ENCODE measurements around the gene RPS6KA2. TPM values are rescaled to one million over a fixed set of nuclear protein-coding genes. Genes with fewer than 3 reads are reported as not detected.

The RPS6KA2 gene
- total RNA-seq, result 2.4 TPM

GRCh38 chr6:166627033-166627874 lies at the start of gene RPS6KA2:
Gene RPS6KA2 (minus strand): TSS chr6:166627251. CDS start chr6:166627019, 232 bp downstream.
- Histone ChIP-seq H3K9me3 (ENCODE audit: low read depth, low read length) (no peaks in the 10 kb centered on the region), H3K27me3 (ENCODE audit: insufficient read depth, low read length) (peaks cover 21% of the 10 kb centered on the region), H3K4me3 (ENCODE audit: low read length) (peak within 1 kb of the TSS; percentile 68), H3K4me1 (ENCODE audit: insufficient read depth, low read length) (peaks cover 25% of the 10 kb centered on the region)

GRCh38 chr6:166676270-166676860 lies 49.3 kb upstream of the RPS6KA2 start:
- no peaks in the 10 kb centered on the region for H3K4me1 ChIP-seq (ENCODE audit: insufficient read depth, low read length)
- no peak overlapping the region for H3K4me3 ChIP-seq (ENCODE audit: low read length)
- H3K27me3 ChIP-seq (ENCODE audit: insufficient read depth, low read length), result peaks cover 3% of the 10 kb centered on the region
- H3K9me3 ChIP-seq (ENCODE audit: low read depth, low read length), result no peaks in the 10 kb centered on the region

GRCh38 chr6:166675736-166676135 lies 48.7 kb upstream of the RPS6KA2 start:
- H3K4me3 ChIP-seq (ENCODE audit: low read length), result no peak overlapping the region
- H3K27me3 ChIP-seq (ENCODE audit: insufficient read depth, low read length), result peaks cover 3% of the 10 kb centered on the region

GRCh38 chr6:166673309-166673708 lies 46.3 kb upstream of the RPS6KA2 start:
- Histone ChIP-seq H3K4me1 (ENCODE audit: insufficient read depth, low read length) (no peaks in the 10 kb centered on the region), H3K27me3 (ENCODE audit: insufficient read depth, low read length) (peaks cover 3% of the 10 kb centered on the region), H3K4me3 (ENCODE audit: low read length) (no peak overlapping the region), H3K9me3 (ENCODE audit: low read depth, low read length) (no peaks in the 10 kb centered on the region)

More at GRCh38 chr6:166675736-166676135, 48.7 kb upstream of the RPS6KA2 start:
- no peaks in the 10 kb centered on the region for H3K4me1 ChIP-seq (ENCODE audit: insufficient read depth, low read length)
- H3K9me3 ChIP-seq (ENCODE audit: low read depth, low read length), result no peaks in the 10 kb centered on the region

GRCh38 chr6:166672624-166673206 lies 45.7 kb upstream of the RPS6KA2 start:
- no peaks in the 10 kb centered on the region for H3K9me3 ChIP-seq (ENCODE audit: low read depth, low read length)
- no peak overlapping the region for H3K4me3 ChIP-seq (ENCODE audit: low read length)
- peaks cover 3% of the 10 kb centered on the region for H3K27me3 ChIP-seq (ENCODE audit: insufficient read depth, low read length)
- H3K4me1 ChIP-seq (ENCODE audit: insufficient read depth, low read length), result no peaks in the 10 kb centered on the region

- Histone ChIP-seq H3K9me3 (ENCODE audit: low read depth, low read length) (no peaks in the 10 kb centered on the region), H3K27me3 (ENCODE audit: insufficient read depth, low read length) (peaks cover 3% of the 10 kb centered on the region), H3K4me1 (ENCODE audit: insufficient read depth, low read length) (no peaks in the 10 kb centered on the region), H3K4me3 (ENCODE audit: low read length) (no peak overlapping the region)
Measured at GRCh38 chr6:166672146-166672545, 45.1 kb upstream of the RPS6KA2 start.

- Histone ChIP-seq H3K4me3 (ENCODE audit: low read length) (no peak overlapping the region), H3K4me1 (ENCODE audit: insufficient read depth, low read length) (no peaks in the 10 kb centered on the region), H3K9me3 (ENCODE audit: low read depth, low read length) (no peaks in the 10 kb centered on the region), H3K27me3 (ENCODE audit: insufficient read depth, low read length) (peaks cover 3% of the 10 kb centered on the region)
Measured at GRCh38 chr6:166671434-166672081, 44.5 kb upstream of the RPS6KA2 start.

GRCh38 chr6:166670894-166671293 lies 43.8 kb upstream of the RPS6KA2 start:
- Histone ChIP-seq H3K4me1 (ENCODE audit: insufficient read depth, low read length) (no peaks in the 10 kb centered on the region), H3K27me3 (ENCODE audit: insufficient read depth, low read length) (peaks cover 3% of the 10 kb centered on the region), H3K4me3 (ENCODE audit: low read length) (no peak overlapping the region), H3K9me3 (ENCODE audit: low read depth, low read length) (no peaks in the 10 kb centered on the region)

GRCh38 chr6:166670013-166670412 lies 43.0 kb upstream of the RPS6KA2 start:
- Histone ChIP-seq H3K4me1 (ENCODE audit: insufficient read depth, low read length) (no peaks in the 10 kb centered on the region), H3K9me3 (ENCODE audit: low read depth, low read length) (no peaks in the 10 kb centered on the region), H3K27me3 (ENCODE audit: insufficient read depth, low read length) (peaks cover 3% of the 10 kb centered on the region), H3K4me3 (ENCODE audit: low read length) (no peak overlapping the region)

GRCh38 chr6:166667796-166668610 lies 41.0 kb upstream of the RPS6KA2 start:
- peaks cover 3% of the 10 kb centered on the region for H3K27me3 ChIP-seq (ENCODE audit: insufficient read depth, low read length)
- no peaks in the 10 kb centered on the region for H3K9me3 ChIP-seq (ENCODE audit: low read depth, low read length)
- no peaks in the 10 kb centered on the region for H3K4me1 ChIP-seq (ENCODE audit: insufficient read depth, low read length)
- H3K4me3 ChIP-seq (ENCODE audit: low read length), result no peak overlapping the region

GRCh38 chr6:166664135-166664534 lies 37.1 kb upstream of the RPS6KA2 start:
- no peak overlapping the region for H3K4me3 ChIP-seq (ENCODE audit: low read length)
- H3K4me1 ChIP-seq (ENCODE audit: insufficient read depth, low read length), result no peaks in the 10 kb centered on the region
- no peaks in the 10 kb centered on the region for H3K27me3 ChIP-seq (ENCODE audit: insufficient read depth, low read length)
- no peaks in the 10 kb centered on the region for H3K9me3 ChIP-seq (ENCODE audit: low read depth, low read length)

GRCh38 chr6:166663568-166663967 lies 36.5 kb upstream of the RPS6KA2 start:
- Histone ChIP-seq H3K4me3 (ENCODE audit: low read length) (no peak overlapping the region), H3K9me3 (ENCODE audit: low read depth, low read length) (no peaks in the 10 kb centered on the region), H3K27me3 (ENCODE audit: insufficient read depth, low read length) (no peaks in the 10 kb centered on the region), H3K4me1 (ENCODE audit: insufficient read depth, low read length) (no peaks in the 10 kb centered on the region)

GRCh38 chr6:166662690-166663089 lies 35.6 kb upstream of the RPS6KA2 start:
- Histone ChIP-seq H3K4me1 (ENCODE audit: insufficient read depth, low read length) (peaks cover 3% of the 10 kb centered on the region), H3K27me3 (ENCODE audit: insufficient read depth, low read length) (no peaks in the 10 kb centered on the region), H3K4me3 (ENCODE audit: low read length) (no peak overlapping the region), H3K9me3 (ENCODE audit: low read depth, low read length) (no peaks in the 10 kb centered on the region)

GRCh38 chr6:166661327-166662085 lies 34.5 kb upstream of the RPS6KA2 start:
- no peaks in the 10 kb centered on the region for H3K9me3 ChIP-seq (ENCODE audit: low read depth, low read length)
- no peak overlapping the region for H3K4me3 ChIP-seq (ENCODE audit: low read length)
- H3K27me3 ChIP-seq (ENCODE audit: insufficient read depth, low read length), result no peaks in the 10 kb centered on the region
- peaks cover 13% of the 10 kb centered on the region for H3K4me1 ChIP-seq (ENCODE audit: insufficient read depth, low read length)

All from mononuclear cell (primary cell).